Activated CD4-positive, CD25-positive, alpha-beta regulatory T cell treated with anti-CD3 and anti-CD28 coated beads, Interleukin-2, amount 50 U/mL, for 24 hours (primary cell): ENCODE data around the gene PRAMEF9.
"Not testable (repeated sequence)": the region's sequence is repeated elsewhere in the genome, so short reads cannot be mapped to it uniquely, and the experiment has no call there.

Experiments
- ATAC-seq, 2 donors: fragments of 150-1000 bp; cut with Tn5 transposase; one replicate each; pipeline ENCODE4 v1.10.0; 2021; ENCODE audit warnings: mild to moderate bottlenecking in 1 of 2, moderate library complexity in 1 of 2

The PRAMEF9 gene

GRCh38 chr1:13171548-13171947, at the start of gene PRAMEF9:
TSS of gene PRAMEF9 (plus strand) at chr1:13171848. CDS start at chr1:13175281, 3,433 bp downstream.
- ATAC-seq = not testable (repeated sequence)

DNA sequence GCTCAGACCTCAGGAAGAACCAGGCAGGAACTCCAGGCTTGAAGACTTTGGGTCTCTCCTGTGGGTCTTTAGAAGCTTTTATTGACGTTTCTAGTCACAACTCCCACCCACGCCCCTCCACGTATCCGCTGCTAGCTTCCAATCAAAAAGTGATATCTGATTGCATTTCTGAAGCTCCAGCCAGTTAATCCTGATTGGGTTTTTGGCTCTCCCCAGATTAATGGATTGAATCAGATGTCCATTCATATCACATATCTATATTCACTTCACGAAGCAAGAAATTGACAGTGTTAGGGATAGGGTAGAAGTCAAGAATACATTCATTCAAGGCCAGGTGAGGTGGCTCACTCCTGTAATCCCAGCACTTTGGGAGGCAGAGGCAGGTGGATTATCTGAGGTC, 15.7 kb upstream of the PRAMEF9 start, which contains the start of gene PRAMEF26:
PRAMEF26 (minus strand) TSS at position 101 of the 400 bp plus-strand sequence. CDS start 2,914 bp downstream, outside the sequence.
- ATAC-seq = not testable (repeated sequence)

- not testable (repeated sequence) for ATAC-seq
Measured at GRCh38 chr1:13165531-13165930, 6.1 kb upstream of the PRAMEF9 start, which contains the start of gene HNRNPCL4. TSS of gene HNRNPCL4 (minus strand) at chr1:13165631. CDS start at chr1:13165467, 164 bp downstream.

GRCh38 chr1:13201309-13201708, 29.7 kb downstream of the PRAMEF9 start, which contains the start of gene PRAMEF13:
TSS of gene PRAMEF13 (minus strand) at chr1:13201409. CDS start at chr1:13199589, 1,820 bp downstream.
- ATAC-seq = not testable (repeated sequence)

- not testable (repeated sequence) for ATAC-seq
Measured at GRCh38 chr1:13208712-13209111, 37.1 kb downstream of the PRAMEF9 start.

DNA sequence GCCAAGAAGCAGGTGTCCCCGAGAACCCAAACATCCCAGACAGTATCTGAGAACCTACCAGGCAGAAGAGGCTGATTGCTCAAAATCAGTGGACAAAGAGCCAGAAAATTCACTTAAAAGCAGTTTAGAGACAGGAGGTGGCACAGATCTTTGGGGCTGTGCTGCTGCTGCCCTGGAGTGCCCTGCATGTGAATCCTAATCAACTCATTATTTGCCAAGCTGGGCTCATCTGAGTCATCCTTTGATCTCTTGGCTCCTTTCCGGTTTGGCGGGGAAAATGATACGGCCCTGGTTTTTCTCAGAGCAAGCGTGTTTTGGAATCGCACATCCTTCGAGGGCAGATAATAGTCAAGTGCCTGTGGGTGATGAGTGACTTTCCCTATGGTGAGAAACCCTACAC, 45.0 kb downstream of the PRAMEF9 start:
- not testable (repeated sequence) for ATAC-seq

DNA sequence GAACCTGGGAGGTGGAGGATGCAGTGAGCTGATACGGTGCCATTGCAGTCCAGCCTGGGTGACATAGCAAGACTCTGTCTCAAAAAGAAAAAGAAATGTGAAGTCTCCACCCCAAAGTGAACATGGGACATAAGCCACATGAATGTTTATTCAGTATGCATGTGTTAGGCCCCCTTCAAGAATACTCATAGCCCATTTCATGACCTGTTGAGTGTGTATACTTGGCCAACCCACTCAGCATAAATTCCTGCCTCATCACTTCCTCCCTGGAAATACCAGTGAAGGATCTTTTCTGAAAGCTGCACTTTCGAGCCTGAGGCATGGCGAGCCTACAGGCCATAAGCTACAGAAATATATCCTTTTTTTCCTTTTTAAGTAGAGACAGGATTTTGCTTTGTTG, 47.6 kb downstream of the PRAMEF9 start:
- not testable (repeated sequence) for ATAC-seq

DNA sequence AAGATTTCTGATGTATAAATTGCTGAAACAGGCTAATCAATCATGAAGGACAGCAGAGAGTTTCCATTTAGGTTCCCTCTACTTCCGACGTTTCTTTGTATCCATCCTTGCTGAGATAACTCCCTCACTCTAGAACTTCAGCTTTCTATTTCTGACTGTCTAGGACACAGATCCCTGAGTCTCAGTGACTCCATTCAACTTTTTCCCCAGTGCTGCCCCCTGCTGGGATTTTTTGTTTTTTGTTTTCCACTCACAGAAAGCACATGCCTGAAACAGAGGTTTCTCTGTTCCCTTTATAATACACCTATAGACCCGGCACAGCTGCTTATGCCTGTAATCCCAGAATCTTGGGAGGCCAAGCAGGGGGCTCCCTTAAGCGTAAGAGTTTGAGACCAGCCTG, 51.1 kb downstream of the PRAMEF9 start:
- ATAC-seq = not testable (repeated sequence)

DNA sequence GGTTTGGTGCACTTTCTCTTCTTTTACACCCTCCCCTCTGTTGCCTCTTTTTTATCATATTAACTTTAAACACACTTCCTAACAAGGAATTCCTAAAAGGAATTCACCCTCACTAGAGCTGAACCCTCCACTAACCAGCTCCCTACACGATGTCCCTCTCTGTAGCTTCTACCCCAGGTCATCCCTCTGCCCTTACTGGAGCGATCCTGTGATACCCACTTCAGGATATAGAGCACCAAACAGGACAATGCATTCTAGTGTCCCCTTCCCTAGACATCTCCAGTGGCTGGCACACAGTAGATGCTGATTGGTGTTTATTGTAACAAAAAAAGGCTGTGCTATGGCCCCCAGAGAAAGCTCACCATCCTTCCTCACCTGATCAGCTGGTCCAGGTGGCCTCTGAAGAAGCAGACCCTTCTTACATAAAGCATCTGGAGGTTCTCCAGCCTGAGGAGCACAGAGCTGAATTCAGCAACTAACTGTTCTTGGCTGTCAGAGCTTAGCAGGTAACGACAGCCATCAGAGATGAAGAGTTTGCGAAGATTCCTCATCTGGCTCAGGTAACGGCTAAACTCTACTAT, 52.9 kb downstream of the PRAMEF9 start:
- ATAC-seq = no peak

GRCh38 chr1:13225675-13226204, 54.1 kb downstream of the PRAMEF9 start, which contains the start of gene PRAMEF18:
TSS of gene PRAMEF18 (minus strand) at chr1:13226154. CDS start at chr1:13226106, 48 bp downstream.
- ATAC-seq = not testable (repeated sequence)

- not testable (repeated sequence) for ATAC-seq
Measured at GRCh38 chr1:13227271-13228055, 55.8 kb downstream of the PRAMEF9 start.

DNA sequence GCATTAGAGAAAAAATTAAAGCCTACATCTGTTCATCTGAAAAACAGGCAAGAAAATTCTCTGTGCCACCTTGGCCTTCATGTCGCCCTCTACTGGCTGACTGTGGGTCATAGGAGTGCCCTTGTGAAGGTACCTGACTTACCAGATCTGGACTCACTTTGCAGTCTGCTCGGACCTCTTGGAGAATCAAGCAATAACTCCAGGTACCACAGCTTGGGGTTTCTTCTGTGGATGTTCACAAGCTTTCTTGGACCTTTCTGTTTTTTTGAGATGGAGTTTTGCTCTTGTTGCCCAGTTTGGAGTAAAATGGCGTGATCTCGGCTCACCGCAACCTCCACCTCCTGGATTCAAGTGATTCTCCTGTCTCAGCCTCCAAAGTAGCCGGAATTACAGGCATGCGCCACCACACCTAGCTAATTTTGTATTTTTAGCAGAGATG, 56.7 kb downstream of the PRAMEF9 start:
- no peak for ATAC-seq
